KMS-11 (cell line): ENCODE measurements around the gene CDC23.

Experiments used
- H2AFZ ChIP-seq: fragments of 200-600 bp; sonication (generic); 2 replicates; pipeline ENCODE4 v1.6.1; 2016; ENCODE audit warnings: antibody characterized with exemption, mixed run types, low read depth
- H3K27ac ChIP-seq: fragments of 200-600 bp; sonication (generic); 2 replicates; pipeline ENCODE4 v1.6.1; 2016; ENCODE audit warnings: mild to moderate bottlenecking, mixed run types
- H3K27me3 ChIP-seq: fragments of 200-600 bp; sonication (generic); 2 replicates; pipeline ENCODE4 v1.6.1; 2017; ENCODE audit warnings: mild to moderate bottlenecking, low read depth, mixed run types, moderate library complexity; ENCODE audit not compliant: insufficient read depth
- H3K36me3 ChIP-seq: fragments of 200-600 bp; sonication (generic); 2 replicates; pipeline ENCODE4 v1.6.1; 2017; ENCODE audit warnings: mild to moderate bottlenecking, mixed run types; ENCODE audit not compliant: insufficient read depth
- H3K4me1 ChIP-seq: fragments of 200-600 bp; sonication (generic); 2 replicates; pipeline ENCODE4 v1.6.1; 2016; ENCODE audit warnings: mild to moderate bottlenecking, low read depth, mixed run types; ENCODE audit not compliant: poor library complexity, severe bottlenecking
- H3K4me2 ChIP-seq: fragments of 200-600 bp; sonication (generic); 2 replicates; pipeline ENCODE4 v1.7.0; 2016; ENCODE audit warnings: mild to moderate bottlenecking, mixed run types
- H3K4me3 ChIP-seq: fragments of 200-600 bp; sonication (generic); IDR thresholded peaks from 2 replicates; pipeline ENCODE4 v1.6.1; 2017; ENCODE audit warnings: low read depth, low read length, mixed read lengths; ENCODE audit not compliant: insufficient read depth
- H3K79me2 ChIP-seq: fragments of 200-600 bp; sonication (generic); 2 replicates; pipeline ENCODE4 v1.6.1; 2016; ENCODE audit warnings: low read depth, mixed run types; ENCODE audit not compliant: insufficient read depth
- H3K9ac ChIP-seq: fragments of 200-600 bp; sonication (generic); 2 replicates; pipeline ENCODE4 v1.6.1; 2016; ENCODE audit warnings: mild to moderate bottlenecking, mixed run types
- H4K20me1 ChIP-seq: fragments of 200-600 bp; sonication (generic); 2 replicates; pipeline ENCODE4 v1.6.1; 2016; ENCODE audit warnings: mild to moderate bottlenecking, mixed run types; ENCODE audit not compliant: insufficient read depth
- TF ChIP-seq, protein P1 (sequence below): fragments of 200-600 bp; sonication (generic); conservative IDR thresholded peaks from 2 replicates; pipeline ENCODE4 v1.6.1; 2017; ENCODE audit warnings: low read depth, mild to moderate bottlenecking, antibody characterized with exemption, low read length, moderate library complexity, mixed read lengths

Gene CDC23

DNA sequence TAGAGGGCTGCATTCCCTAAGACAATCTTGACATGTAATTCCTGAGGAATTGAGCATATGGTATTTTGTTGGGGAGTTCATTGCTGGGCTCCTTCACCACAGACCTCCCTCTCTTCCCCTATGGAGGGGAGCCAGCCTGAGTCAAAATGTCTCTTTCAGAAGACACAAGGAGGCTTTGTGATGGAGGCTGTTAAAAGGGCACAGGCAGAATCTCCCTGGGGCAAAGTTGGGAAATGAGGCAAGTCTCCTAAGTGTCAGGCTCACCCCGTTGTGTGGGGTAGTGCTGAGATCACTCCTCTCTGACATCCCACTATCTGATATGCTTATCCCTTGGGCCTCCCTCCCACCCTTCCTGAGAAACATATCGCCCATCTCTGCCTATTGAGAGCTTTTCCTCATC, 30.7 kb upstream of the CDC23 start:
- Histone ChIP-seq H3K9ac (no peak overlapping the region), H3K4me3 (no peak overlapping the region), H2AFZ (no peak overlapping the region), H3K27me3 (no peaks in the 10 kb centered on the region), H4K20me1 (no peaks in the 10 kb centered on the region), H3K36me3 (no peaks in the 10 kb centered on the region), H3K27ac (no peak overlapping the region), H3K79me2 (no peaks in the 10 kb centered on the region), H3K4me2 (no peak overlapping the region), H3K4me1 (no peaks in the 10 kb centered on the region)
- TF ChIP-seq, protein P1, sequence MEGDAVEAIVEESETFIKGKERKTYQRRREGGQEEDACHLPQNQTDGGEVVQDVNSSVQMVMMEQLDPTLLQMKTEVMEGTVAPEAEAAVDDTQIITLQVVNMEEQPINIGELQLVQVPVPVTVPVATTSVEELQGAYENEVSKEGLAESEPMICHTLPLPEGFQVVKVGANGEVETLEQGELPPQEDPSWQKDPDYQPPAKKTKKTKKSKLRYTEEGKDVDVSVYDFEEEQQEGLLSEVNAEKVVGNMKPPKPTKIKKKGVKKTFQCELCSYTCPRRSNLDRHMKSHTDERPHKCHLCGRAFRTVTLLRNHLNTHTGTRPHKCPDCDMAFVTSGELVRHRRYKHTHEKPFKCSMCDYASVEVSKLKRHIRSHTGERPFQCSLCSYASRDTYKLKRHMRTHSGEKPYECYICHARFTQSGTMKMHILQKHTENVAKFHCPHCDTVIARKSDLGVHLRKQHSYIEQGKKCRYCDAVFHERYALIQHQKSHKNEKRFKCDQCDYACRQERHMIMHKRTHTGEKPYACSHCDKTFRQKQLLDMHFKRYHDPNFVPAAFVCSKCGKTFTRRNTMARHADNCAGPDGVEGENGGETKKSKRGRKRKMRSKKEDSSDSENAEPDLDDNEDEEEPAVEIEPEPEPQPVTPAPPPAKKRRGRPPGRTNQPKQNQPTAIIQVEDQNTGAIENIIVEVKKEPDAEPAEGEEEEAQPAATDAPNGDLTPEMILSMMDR, result no peak

DNA sequence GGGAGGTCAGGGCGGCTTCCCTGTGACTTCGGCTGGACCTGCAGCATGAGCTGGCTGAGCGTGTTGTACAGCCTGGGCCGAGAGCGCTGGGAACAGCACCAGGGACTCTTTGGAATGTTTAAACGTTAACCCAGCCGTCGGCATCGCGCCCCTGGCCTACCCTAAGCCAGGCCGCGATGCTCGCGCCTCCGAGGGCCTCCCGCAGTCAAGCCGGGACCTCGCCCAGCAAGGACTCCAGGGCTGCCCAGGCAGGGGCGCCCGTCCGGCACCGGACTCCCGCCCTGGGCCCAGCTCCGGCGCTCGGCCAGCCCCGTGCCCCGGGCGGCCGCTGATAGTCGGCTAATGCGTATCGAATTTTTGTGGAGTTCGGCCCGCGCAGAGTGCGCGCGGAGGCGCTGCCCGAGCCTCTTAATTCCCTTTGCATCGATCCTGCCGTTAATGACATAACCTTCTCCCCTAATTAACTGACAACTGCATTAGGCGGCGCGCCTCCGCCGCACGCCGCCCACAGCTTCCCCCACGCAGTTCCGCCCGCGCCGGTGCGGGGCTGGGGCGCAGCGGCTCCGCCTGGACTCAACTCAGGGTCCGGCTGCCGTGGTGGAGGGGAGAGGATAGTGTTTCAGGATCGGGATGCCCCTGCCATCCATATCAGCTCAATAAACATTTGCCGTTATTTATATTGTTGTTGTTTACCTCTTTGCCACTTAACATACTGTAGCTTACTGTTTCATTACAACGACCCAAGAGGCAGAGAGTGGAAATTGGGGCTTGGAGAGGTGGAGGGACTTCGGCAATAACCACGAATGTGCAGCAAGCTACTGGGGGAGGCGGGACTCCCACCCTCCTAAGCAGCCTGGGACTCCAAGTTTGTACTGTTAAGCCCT, 28.8 kb upstream of the CDC23 start:
- H3K4me3 ChIP-seq, result no peak overlapping the region
- no peaks in the 10 kb centered on the region for H4K20me1 ChIP-seq
- no peak overlapping the region for H2AFZ ChIP-seq
- no peak overlapping the region for H3K4me2 ChIP-seq
- TF ChIP-seq, protein P1, result no peak
- no peaks in the 10 kb centered on the region for H3K79me2 ChIP-seq
- H3K36me3 ChIP-seq, result no peaks in the 10 kb centered on the region
- H3K4me1 ChIP-seq, result no peaks in the 10 kb centered on the region
- no peak overlapping the region for H3K9ac ChIP-seq
- no peaks in the 10 kb centered on the region for H3K27me3 ChIP-seq
- no peak overlapping the region for H3K27ac ChIP-seq

DNA sequence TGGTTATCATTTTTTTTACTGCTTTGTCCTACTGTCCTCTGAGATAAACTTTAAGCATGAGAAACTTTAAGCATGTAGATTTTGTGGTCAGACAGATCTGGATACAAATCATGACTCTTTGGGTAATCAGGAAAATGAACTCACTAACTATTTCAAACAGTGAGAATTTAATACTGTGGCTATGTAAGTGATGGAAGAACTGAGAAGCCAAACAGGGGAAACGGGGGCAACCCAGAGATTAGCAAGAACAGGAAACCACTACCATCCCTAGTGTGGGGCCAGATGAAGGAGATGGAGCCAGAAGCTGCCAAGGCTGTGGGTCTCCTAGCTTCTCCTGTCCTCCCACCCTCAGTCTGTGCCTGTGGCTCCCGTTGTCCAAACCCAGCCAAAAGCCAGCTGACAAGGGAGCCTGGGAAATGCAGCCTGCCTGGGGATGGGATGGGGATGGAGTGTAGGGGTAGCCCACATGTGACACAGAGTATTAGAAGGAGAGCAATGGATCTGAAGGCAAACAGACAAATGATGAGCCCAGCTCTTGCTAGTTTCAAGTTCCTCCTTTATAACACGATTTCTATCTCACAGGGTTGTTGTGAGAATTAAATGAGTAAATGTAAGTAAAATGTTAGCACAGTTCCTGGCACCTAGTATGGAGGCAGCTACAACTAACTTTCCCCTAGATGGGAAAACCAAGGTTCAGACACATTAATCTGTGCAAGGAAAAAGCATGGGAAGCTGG, 27.7 kb upstream of the CDC23 start:
- H2AFZ ChIP-seq, result no peak overlapping the region
- H4K20me1 ChIP-seq, result no peaks in the 10 kb centered on the region
- TF ChIP-seq, protein P1, result no peak
- no peaks in the 10 kb centered on the region for H3K79me2 ChIP-seq
- H3K4me2 ChIP-seq, result no peak overlapping the region
- no peaks in the 10 kb centered on the region for H3K27me3 ChIP-seq
- H3K4me1 ChIP-seq, result no peaks in the 10 kb centered on the region
- no peaks in the 10 kb centered on the region for H3K36me3 ChIP-seq
- H3K27ac ChIP-seq, result no peak overlapping the region
- no peak overlapping the region for H3K4me3 ChIP-seq
- H3K9ac ChIP-seq, result no peak overlapping the region

DNA sequence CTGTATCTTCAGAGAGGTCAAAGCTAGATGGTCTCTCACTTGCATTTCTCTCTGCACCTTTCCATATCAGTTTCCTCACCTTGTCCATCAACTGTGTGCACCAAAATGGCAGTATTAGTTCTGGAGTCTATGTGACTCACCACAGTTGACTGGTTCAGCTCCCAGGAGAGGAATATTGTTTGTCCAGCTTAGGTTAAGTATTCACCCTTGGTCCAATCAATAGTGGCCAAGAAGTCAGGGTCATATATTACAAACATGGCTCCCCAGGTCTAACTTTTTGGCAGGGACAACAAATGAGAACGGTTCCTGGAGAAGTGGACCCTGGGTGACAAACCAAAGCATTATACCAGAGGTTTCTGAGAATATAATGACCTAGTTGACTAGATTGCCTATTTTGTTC, 24.9 kb upstream of the CDC23 start:
- H3K9ac ChIP-seq, result no peak overlapping the region
- TF ChIP-seq, protein P1, result no peak
- H3K27ac ChIP-seq, result no peak overlapping the region
- no peaks in the 10 kb centered on the region for H3K79me2 ChIP-seq
- H3K4me1 ChIP-seq, result no peaks in the 10 kb centered on the region
- H3K27me3 ChIP-seq, result no peaks in the 10 kb centered on the region
- no peak overlapping the region for H3K4me3 ChIP-seq
- H2AFZ ChIP-seq, result no peak overlapping the region
- no peaks in the 10 kb centered on the region for H3K36me3 ChIP-seq
- H4K20me1 ChIP-seq, result no peaks in the 10 kb centered on the region
- no peak overlapping the region for H3K4me2 ChIP-seq
